ENCODE data around the gene TTLL10.

The TTLL10 gene

GRCh38 chr1:1232208-1232795 lies 58.6 kb downstream of the TTLL10 start, which contains the start of gene B3GALT6:
Gene B3GALT6 (plus strand): TSS chr1:1232237. CDS start chr1:1232279, 42 bp downstream.
- in situ Hi-C loops (cut with HindIII; ENCODE audit: low sequenced_read_pairs) = no loop called here

- in situ Hi-C loops (cut with HindIII; ENCODE audit: low sequenced_read_pairs) = no loop called here
Measured at GRCh38 chr1:1232796-1233566, 59.3 kb downstream of the TTLL10 start.

- in situ Hi-C loops (cut with HindIII; ENCODE audit: low sequenced_read_pairs) = no loop called here
Measured at GRCh38 chr1:1233567-1233892, 59.9 kb downstream of the TTLL10 start.

- in situ Hi-C loops (cut with HindIII; ENCODE audit: low sequenced_read_pairs) = no loop called here
Measured at GRCh38 chr1:1234180-1234808, 60.6 kb downstream of the TTLL10 start.

- in situ Hi-C loops (cut with HindIII; ENCODE audit: low sequenced_read_pairs) = no loop called here
Measured at GRCh38 chr1:1235016-1235744, 61.5 kb downstream of the TTLL10 start.

GRCh38 chr1:1236176-1236763 lies 62.6 kb downstream of the TTLL10 start:
- in situ Hi-C loops (cut with HindIII; ENCODE audit: low sequenced_read_pairs) = no loop called here

- in situ Hi-C loops (cut with HindIII; ENCODE audit: low sequenced_read_pairs) = no loop called here
Measured at GRCh38 chr1:1236945-1237873, 63.5 kb downstream of the TTLL10 start.

- in situ Hi-C loops (cut with HindIII; ENCODE audit: low sequenced_read_pairs) = no loop called here
Measured at GRCh38 chr1:1237874-1238701, 64.4 kb downstream of the TTLL10 start.

- in situ Hi-C loops (cut with HindIII; ENCODE audit: low sequenced_read_pairs) = no loop called here
Measured at GRCh38 chr1:1238702-1239178, 65.1 kb downstream of the TTLL10 start.

GRCh38 chr1:1239227-1239613 lies 65.5 kb downstream of the TTLL10 start:
- in situ Hi-C loops (cut with HindIII; ENCODE audit: low sequenced_read_pairs) = no loop called here

GRCh38 chr1:1239614-1240347 lies 66.1 kb downstream of the TTLL10 start:
- in situ Hi-C loops (cut with HindIII; ENCODE audit: low sequenced_read_pairs) = no loop called here

- in situ Hi-C loops (cut with HindIII; ENCODE audit: low sequenced_read_pairs) = no loop called here
Measured at GRCh38 chr1:1240348-1240732, 66.7 kb downstream of the TTLL10 start.

- in situ Hi-C loops (cut with HindIII; ENCODE audit: low sequenced_read_pairs) = no loop called here
Measured at GRCh38 chr1:1240822-1241587, 67.3 kb downstream of the TTLL10 start.

- in situ Hi-C loops (cut with HindIII; ENCODE audit: low sequenced_read_pairs) = no loop called here
Measured at GRCh38 chr1:1241588-1242219, 68.0 kb downstream of the TTLL10 start.

GRCh38 chr1:1242461-1243265 lies 69.0 kb downstream of the TTLL10 start:
- in situ Hi-C loops (cut with HindIII; ENCODE audit: low sequenced_read_pairs) = no loop called here

GRCh38 chr1:1243266-1243660 lies 69.6 kb downstream of the TTLL10 start:
- in situ Hi-C loops (cut with HindIII; ENCODE audit: low sequenced_read_pairs) = no loop called here

Measured in DLD1 (cell line).